Measurements from ENCODE around the gene SCYGR7. TPM values are rescaled to one million over a fixed set of nuclear protein-coding genes. Genes with fewer than 3 reads are reported as not detected.
A peak's percentile ranks its signal among the peaks of the same experiment; 100 is the strongest.

The SCYGR7 gene
- total RNA-seq, 1 experiment from 2014 or later = not detected

GRCh38 chr2:227767830-227768229, 39.7 kb downstream of the SCYGR7 start:
- Mint-ChIP-seq H3K27ac (ENCODE audit: unreplicated experiment) (no peak overlapping the region), H3K27me3 (ENCODE audit: unreplicated experiment) (no peaks in the 10 kb centered on the region)
- BruUV-seq (replicated peaks) = no TSS peak

GRCh38 chr2:227772197-227772661, 44.1 kb downstream of the SCYGR7 start:
- intact Hi-C loops (cut with micrococcal nuclease; ENCODE audit: unreplicated experiment) = no loop called here
- DNase-seq = no peak
- BruUV-seq (replicated peaks) = no TSS peak
- Mint-ChIP-seq H3K27ac (ENCODE audit: unreplicated experiment) (no peak overlapping the region), H3K36me3 (ENCODE audit: insufficient read depth, unreplicated experiment) (no peaks in the 10 kb centered on the region), H3K27me3 (ENCODE audit: unreplicated experiment) (no peaks in the 10 kb centered on the region), H3K9me3 (ENCODE audit: low read depth, unreplicated experiment) (no peaks in the 10 kb centered on the region), H3K4me1 (ENCODE audit: low read depth, unreplicated experiment) (peaks cover 35% of the 10 kb centered on the region), H3K4me3 (ENCODE audit: low read depth, unreplicated experiment) (no peak overlapping the region)
- CTCF ChIA-PET = no interaction called here
- no peak for TF ChIP-seq CTCF (IDR thresholded peaks at IDR 0.05; ENCODE audit: unreplicated experiment)

More at GRCh38 chr2:227767830-227768229, 39.7 kb downstream of the SCYGR7 start:
- CTCF ChIA-PET = interaction anchor here (2.8 kb wide), 1 partner anchor 109 kb away, joined by 64 read pairs; no protein-coding TSS in a partner anchor
- intact Hi-C loops (cut with micrococcal nuclease; ENCODE audit: unreplicated experiment) = loop anchor here (10.0 kb wide), 1 partner anchor 213 kb away; no protein-coding TSS in a partner anchor
- H3K4me1 Mint-ChIP-seq (ENCODE audit: low read depth, unreplicated experiment) = peaks cover 25% of the 10 kb centered on the region
- no peak overlapping the region for H3K4me3 Mint-ChIP-seq (ENCODE audit: low read depth, unreplicated experiment)
- DNase-seq = no peak
- H3K9me3 Mint-ChIP-seq (ENCODE audit: low read depth, unreplicated experiment) = no peaks in the 10 kb centered on the region
- no peak for TF ChIP-seq CTCF (IDR thresholded peaks at IDR 0.05; ENCODE audit: unreplicated experiment)
- no peaks in the 10 kb centered on the region for H3K36me3 Mint-ChIP-seq (ENCODE audit: insufficient read depth, unreplicated experiment)

- no TSS peak for BruUV-seq (replicated peaks)
Measured at GRCh38 chr2:227772932-227773331, 44.8 kb downstream of the SCYGR7 start.

GRCh38 chr2:227774011-227774624, 46.0 kb downstream of the SCYGR7 start:
- TF ChIP-seq CTCF (IDR thresholded peaks at IDR 0.05; ENCODE audit: unreplicated experiment) = peak; percentile 65
- Mint-ChIP-seq H3K4me3 (ENCODE audit: low read depth, unreplicated experiment) (no peak overlapping the region), H3K27me3 (ENCODE audit: unreplicated experiment) (no peaks in the 10 kb centered on the region), H3K9me3 (ENCODE audit: low read depth, unreplicated experiment) (no peaks in the 10 kb centered on the region), H3K27ac (ENCODE audit: unreplicated experiment) (no peak overlapping the region), H3K36me3 (ENCODE audit: insufficient read depth, unreplicated experiment) (no peaks in the 10 kb centered on the region), H3K4me1 (ENCODE audit: low read depth, unreplicated experiment) (peaks cover 38% of the 10 kb centered on the region)
- no TSS peak for BruUV-seq (replicated peaks)
- CTCF ChIA-PET = interaction anchor here (0.6 to 1.7 kb wide), 8 partner anchors 8 to 98 kb away, joined by 3 to 17 read pairs (median 4); no protein-coding TSS in a partner anchor
- intact Hi-C loops (cut with micrococcal nuclease; ENCODE audit: unreplicated experiment) = loop anchor here (2.0 kb wide), 3 partner anchors 45 to 111 kb away; no protein-coding TSS in a partner anchor
- peak; percentile 36 for DNase-seq

More at GRCh38 chr2:227772932-227773331, 44.8 kb downstream of the SCYGR7 start:
- CTCF ChIA-PET = interaction anchor here (0.7 kb wide), 1 partner anchor 152 kb away, joined by 5 read pairs; no protein-coding TSS in a partner anchor
- no peak for DNase-seq
- Mint-ChIP-seq H3K4me3 (ENCODE audit: low read depth, unreplicated experiment) (no peak overlapping the region), H3K9me3 (ENCODE audit: low read depth, unreplicated experiment) (no peaks in the 10 kb centered on the region), H3K4me1 (ENCODE audit: low read depth, unreplicated experiment) (peaks cover 38% of the 10 kb centered on the region), H3K27ac (ENCODE audit: unreplicated experiment) (no peak overlapping the region), H3K27me3 (ENCODE audit: unreplicated experiment) (no peaks in the 10 kb centered on the region), H3K36me3 (ENCODE audit: insufficient read depth, unreplicated experiment) (no peaks in the 10 kb centered on the region)
- no peak for TF ChIP-seq CTCF (IDR thresholded peaks at IDR 0.05; ENCODE audit: unreplicated experiment)
- intact Hi-C loops (cut with micrococcal nuclease; ENCODE audit: unreplicated experiment) = no loop called here

All from Calu3 (cell line).